Mucosa of stomach (tissue), 1 donor: ENCODE data around the gene HIPK4.
A peak's percentile ranks its signal among the peaks of the same experiment; 100 is the strongest.

Source experiments
- H3K27me3 ChIP-seq: one replicate; pipeline ENCODE4 v1.7.0; 2013; ENCODE audit warnings: mild to moderate bottlenecking, low read length; ENCODE audit not compliant: control insufficient read depth, insufficient read depth
- H3K36me3 ChIP-seq: one replicate; pipeline ENCODE4 v1.7.0; 2013; ENCODE audit warnings: low read length; ENCODE audit not compliant: control insufficient read depth, insufficient read depth
- H3K4me1 ChIP-seq: one replicate; pipeline ENCODE4 v1.7.0; 2013; ENCODE audit warnings: mild to moderate bottlenecking, low read length; ENCODE audit not compliant: control insufficient read depth, insufficient read depth
- H3K4me3 ChIP-seq: one replicate; pipeline ENCODE4 v1.7.0; 2013; ENCODE audit warnings: low read length
- H3K9ac ChIP-seq: one replicate; pipeline ENCODE4 v1.7.0; 2013; ENCODE audit warnings: mild to moderate bottlenecking, low read length, moderate library complexity
- H3K9me3 ChIP-seq: one replicate; pipeline ENCODE4 v1.7.0; 2013; ENCODE audit warnings: mild to moderate bottlenecking, low read length, moderate library complexity; ENCODE audit not compliant: control insufficient read depth
- donor health status: Pancreatic carcinoma.

HIPK4 gene

DNA sequence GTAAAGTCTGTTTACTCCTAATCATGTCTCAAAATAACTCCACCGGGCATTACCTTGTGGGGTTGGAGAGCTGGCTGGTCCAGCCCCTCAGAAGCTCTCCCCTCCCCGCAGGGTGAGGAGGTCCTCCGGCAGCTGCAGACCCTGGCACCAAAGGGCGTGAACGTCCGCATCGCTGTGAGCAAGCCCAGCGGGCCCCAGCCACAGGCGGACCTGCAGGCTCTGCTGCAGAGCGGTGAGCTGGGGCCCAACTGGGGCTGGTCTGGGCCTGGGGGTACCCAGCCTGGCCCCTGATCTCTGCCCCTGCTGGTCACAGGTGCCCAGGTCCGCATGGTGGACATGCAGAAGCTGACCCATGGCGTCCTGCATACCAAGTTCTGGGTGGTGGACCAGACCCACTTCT lies 20.2 kb downstream of the HIPK4 start:
- Histone ChIP-seq H3K27me3 (no peaks in the 10 kb centered on the region), H3K36me3 (peaks cover 11% of the 10 kb centered on the region), H3K4me1 (peaks cover 10% of the 10 kb centered on the region), H3K9ac (no peak overlapping the region), H3K9me3 (no peaks in the 10 kb centered on the region), H3K4me3 (no peak overlapping the region)

DNA sequence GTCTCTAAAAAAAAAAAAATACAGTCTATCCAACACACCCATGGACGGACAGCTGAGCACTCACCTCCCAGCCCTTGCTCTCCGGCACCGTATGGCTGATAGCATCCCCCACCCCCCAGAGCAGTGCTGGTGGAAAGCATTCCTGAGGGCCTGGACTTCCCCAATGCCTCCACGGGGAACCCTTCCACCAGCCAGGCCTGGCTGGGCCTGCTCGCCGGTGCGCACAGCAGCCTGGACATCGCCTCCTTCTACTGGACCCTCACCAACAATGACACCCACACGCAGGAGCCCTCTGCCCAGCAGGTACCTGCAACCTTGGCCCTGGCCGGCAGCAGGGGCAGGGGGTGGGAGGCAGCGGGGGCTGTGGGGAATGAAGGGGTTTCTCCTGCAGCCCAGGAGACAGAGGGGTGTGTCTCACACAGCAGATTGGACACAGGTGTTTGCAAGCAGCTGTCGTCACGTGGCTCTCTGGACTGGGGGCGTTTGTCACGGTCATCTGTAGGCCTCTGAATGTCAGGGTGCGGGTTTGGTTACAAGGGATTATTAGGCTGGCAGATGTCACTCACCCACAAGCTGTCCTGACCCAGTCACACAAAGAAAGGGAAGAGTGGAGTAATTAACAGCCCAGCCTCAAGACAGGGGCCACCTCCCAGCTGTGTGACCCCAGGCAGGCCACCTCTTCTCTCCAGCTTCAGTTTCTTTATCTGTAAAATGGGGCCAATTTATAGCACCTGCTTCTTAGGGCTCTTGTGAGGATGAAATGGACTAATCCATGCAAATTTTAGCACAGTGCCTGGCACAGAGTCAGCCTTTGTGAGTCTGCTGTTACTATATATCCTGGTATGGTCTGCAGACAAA lies 22.2 kb downstream of the HIPK4 start:
- H3K9ac ChIP-seq = no peak overlapping the region
- H3K9me3 ChIP-seq = no peaks in the 10 kb centered on the region
- no peak overlapping the region for H3K4me3 ChIP-seq
- peaks cover 5% of the 10 kb centered on the region for H3K36me3 ChIP-seq
- no peaks in the 10 kb centered on the region for H3K27me3 ChIP-seq
- H3K4me1 ChIP-seq = peaks cover 10% of the 10 kb centered on the region

DNA sequence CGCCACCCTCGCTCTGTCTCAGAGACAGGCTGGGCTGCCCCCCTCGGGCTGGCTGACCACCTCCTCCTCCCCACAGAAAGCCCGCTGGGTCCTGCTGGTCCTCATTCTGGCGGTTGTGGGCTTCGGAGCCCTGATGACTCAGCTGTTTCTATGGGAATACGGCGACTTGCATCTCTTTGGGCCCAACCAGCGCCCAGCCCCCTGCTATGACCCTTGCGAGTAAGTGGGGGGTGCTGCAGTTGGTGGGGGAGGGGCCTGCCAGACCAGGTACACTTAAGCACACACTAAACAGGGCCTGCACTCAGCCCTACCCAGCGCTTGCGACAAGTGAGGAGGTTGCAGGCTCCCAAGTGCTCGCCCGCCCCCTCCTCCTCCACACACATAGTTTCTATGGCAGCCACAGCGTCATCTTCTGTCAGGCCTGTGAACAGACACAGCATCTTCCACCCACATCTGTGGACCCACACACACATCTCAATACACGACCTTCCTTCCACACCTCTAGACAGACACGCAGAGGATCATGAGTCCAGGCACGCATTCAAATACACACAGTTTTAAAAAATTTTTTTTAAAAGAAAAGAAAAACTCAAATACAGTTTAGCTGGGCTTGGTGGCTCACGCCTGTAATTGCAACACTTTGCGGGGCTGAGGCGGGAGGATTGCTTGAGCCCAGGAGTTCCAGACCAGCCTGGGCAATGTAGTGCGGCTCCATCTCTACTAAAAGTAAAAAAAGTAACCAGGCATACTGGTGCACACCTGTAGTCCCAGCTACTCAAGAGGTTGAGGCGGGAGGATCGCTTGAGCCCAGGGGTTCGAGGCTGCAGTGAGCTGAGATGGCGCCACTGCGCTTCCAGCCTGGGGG lies 23.1 kb downstream of the HIPK4 start:
- Histone ChIP-seq H3K4me3 (no peak overlapping the region), H3K9ac (no peak overlapping the region), H3K4me1 (peaks cover 10% of the 10 kb centered on the region), H3K27me3 (no peaks in the 10 kb centered on the region), H3K36me3 (peaks cover 4% of the 10 kb centered on the region), H3K9me3 (no peaks in the 10 kb centered on the region)

DNA sequence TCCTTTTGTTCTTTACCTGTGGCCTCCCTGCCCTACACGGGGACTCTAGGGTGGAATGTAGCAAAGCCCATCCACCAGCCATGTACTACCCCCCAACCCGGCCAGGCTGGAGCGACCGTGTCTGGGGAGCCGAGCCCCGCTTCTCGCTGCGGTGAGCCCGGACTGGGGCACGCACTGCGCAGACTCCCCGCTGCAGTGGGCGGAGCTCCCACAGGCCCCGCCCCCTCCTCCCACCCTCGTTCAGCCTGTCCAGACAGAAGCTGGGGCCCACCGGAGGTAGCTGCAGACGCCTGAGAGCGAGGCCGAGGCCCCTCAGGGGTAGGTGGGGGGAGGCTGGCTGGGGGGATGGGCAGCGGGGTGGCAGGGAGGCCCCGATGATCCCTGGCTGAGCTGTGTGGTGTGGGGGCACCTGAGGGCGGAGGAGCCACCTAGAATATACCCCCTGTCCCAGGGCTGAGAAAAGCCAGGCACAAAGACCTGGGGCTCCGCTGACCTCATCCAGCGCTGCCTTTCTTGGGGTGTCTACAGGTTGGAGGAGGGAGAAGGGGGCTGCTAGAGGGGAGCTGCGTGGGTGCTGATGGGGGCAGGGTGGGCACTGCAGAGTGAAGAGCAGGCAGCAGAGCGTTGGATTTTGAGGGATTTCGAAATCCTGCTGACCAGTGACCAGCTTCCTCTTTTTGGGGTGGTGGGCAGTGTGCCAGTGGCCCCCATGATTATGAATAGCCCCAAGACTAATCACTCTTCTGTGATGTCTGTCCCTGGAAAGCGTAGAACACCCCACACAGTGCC lies 24.2 kb downstream of the HIPK4 start:
- H3K27me3 ChIP-seq = no peaks in the 10 kb centered on the region
- peaks cover 10% of the 10 kb centered on the region for H3K4me1 ChIP-seq
- H3K9me3 ChIP-seq = no peaks in the 10 kb centered on the region
- H3K9ac ChIP-seq = peak overlapping the region; percentile 39
- H3K36me3 ChIP-seq = no peaks in the 10 kb centered on the region
- no peak overlapping the region for H3K4me3 ChIP-seq

DNA sequence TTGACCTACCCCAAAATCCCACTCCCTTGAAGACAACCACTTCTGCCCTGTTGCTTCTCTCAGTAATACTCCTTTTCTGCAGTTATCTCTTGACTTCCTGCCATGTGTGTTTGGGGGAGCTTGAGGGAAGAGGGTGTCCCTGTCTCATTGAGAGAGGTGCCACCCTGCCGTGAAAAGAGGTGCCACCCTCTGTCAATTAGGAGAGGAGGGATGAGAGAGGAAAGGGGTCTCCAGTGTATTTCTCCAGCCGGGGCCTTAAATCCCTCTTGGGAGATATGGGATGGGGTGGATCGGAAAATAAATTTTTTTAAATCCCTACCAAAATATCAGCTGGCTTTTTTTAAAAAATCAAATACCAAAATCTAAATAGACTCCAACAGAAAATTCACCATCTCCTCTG lies 25.0 kb downstream of the HIPK4 start:
- Histone ChIP-seq H3K27me3 (no peaks in the 10 kb centered on the region), H3K4me3 (no peak overlapping the region), H3K4me1 (peaks cover 10% of the 10 kb centered on the region), H3K9ac (no peak overlapping the region), H3K9me3 (no peaks in the 10 kb centered on the region), H3K36me3 (no peaks in the 10 kb centered on the region)

DNA sequence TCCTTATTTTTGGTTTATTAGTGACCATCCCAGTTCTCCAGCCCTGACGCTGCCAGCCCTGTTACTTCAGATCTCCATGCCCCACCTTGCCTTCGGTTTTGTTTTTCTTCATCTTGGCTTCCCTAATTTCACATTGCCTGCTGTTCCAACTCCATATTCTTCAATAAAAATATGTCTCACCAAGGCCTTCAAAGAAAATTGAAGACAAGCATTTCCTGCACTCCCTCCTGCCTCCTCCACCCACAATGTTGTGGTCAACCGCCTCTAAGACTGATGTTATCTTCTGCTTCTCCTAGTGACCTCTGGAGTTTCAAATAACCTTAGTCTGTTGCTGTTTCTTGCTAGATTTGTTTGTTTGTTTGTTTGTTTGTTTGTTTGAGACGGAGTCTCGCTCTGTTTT lies 26.9 kb downstream of the HIPK4 start:
- no peak overlapping the region for H3K9ac ChIP-seq
- H3K4me1 ChIP-seq = peaks cover 10% of the 10 kb centered on the region

DNA sequence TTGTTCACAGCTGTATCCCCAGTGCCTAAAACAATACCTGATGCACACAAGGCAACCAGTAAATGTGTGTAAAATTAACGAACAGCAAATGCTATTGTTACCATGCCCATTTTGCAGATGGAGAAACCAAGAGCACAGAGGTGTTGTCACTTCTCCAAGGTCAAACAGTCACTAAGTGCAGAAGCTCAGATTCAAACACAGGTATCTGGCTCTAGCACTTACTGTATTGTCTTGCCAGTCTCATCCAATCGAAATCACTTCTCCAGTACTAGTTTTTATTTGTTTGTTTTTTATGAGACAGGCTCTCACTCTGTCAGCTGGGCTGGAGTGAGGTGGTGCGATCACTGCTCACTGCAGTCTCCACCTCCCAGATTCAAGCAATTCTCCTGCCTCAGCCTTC lies 27.8 kb downstream of the HIPK4 start:
- no peak overlapping the region for H3K9ac ChIP-seq
- H3K4me1 ChIP-seq = peaks cover 10% of the 10 kb centered on the region
- H3K4me3 ChIP-seq = no peak overlapping the region
- no peaks in the 10 kb centered on the region for H3K27me3 ChIP-seq
- no peaks in the 10 kb centered on the region for H3K9me3 ChIP-seq
- H3K36me3 ChIP-seq = no peaks in the 10 kb centered on the region

More for the DNA sequence above, 26.9 kb downstream of the HIPK4 start:
- no peak overlapping the region for H3K4me3 ChIP-seq
- H3K9me3 ChIP-seq = no peaks in the 10 kb centered on the region
- H3K36me3 ChIP-seq = no peaks in the 10 kb centered on the region
- H3K27me3 ChIP-seq = no peaks in the 10 kb centered on the region

DNA sequence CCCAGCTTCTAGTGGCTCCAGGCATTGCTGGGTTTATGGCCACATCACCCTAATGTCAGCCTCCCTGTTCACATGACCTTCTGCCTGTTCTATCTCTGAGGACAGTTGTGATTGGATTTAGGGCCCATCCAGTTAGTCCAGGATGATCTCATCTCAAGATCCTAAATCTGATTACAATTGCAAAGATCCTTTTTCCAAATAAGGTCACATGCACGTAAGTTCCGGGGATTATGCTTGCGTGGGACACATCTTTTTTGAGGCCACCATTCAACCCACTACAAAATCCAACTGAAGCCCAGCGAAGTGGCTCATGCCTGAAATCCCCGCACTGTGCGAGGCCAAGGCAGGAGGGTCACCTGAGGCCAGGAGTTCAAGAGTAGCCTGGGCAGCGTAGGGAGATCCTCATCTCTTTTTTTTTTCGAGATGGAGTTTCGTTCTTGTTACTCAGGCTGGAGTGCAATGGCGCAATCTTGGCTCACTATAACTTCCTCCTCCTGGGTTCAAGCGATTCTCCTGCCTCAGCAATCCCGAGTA lies 29.2 kb downstream of the HIPK4 start:
- Histone ChIP-seq H3K36me3 (no peaks in the 10 kb centered on the region), H3K27me3 (no peaks in the 10 kb centered on the region), H3K4me1 (peaks cover 6% of the 10 kb centered on the region), H3K9ac (no peak overlapping the region), H3K4me3 (no peak overlapping the region), H3K9me3 (no peaks in the 10 kb centered on the region)

DNA sequence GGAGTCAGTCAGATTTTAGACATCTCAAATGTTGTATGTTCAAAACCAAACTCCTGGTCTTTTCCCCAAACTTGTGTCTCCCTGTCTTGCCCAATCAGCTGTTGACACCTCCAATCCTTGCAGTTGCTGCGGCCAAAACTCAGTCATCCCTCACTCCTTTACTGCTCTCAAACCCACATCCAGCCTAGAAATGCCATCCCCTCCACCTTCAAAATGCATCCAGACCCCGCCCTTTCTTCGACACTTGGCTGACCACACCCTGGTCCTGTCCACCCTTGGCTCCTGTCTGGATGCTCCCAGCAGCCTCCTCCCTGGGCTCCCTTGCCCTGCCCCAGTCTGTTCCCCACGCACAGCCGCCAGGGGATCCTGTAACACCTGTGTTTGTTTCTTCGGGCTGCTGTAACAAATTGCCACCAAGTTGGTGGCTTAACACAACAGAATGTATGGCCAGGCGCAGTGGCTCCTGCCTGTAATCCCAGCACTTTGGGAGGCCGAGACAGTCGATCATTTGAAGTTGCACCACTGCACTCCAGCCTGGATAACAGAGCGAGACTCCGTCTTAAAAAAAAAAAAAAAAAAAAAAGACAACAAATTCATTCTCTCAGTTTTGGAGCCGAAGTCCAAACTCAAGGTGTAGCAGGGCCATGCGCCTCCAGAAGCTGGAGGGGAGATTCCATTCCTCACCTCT lies 29.8 kb downstream of the HIPK4 start:
- H3K36me3 ChIP-seq = no peaks in the 10 kb centered on the region
- H3K4me3 ChIP-seq = no peak overlapping the region
- no peaks in the 10 kb centered on the region for H3K9me3 ChIP-seq
- H3K4me1 ChIP-seq = peaks cover 3% of the 10 kb centered on the region
- no peak overlapping the region for H3K9ac ChIP-seq
- H3K27me3 ChIP-seq = no peaks in the 10 kb centered on the region

DNA sequence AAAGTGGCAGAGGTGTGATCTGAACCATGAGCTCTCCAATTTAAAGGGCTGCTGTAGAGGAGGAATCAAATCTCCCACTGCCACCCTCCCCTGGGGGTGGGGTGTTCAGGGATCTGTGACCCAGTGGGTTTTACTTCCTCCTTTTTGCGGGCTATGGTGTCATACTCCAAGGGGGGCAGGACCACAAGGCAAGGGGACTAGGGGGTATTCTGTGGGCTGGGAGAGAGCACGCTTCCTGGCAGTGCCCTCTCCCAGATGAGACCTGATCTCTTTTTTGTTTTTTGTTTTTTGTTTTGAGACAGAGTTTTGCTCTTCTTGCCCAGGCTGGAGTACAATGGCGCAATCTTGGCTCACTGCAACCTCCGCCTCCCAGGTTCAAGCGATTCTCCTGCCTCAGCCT lies 31.2 kb downstream of the HIPK4 start:
- H3K27me3 ChIP-seq = no peaks in the 10 kb centered on the region
- H3K9ac ChIP-seq = no peak overlapping the region
- H3K9me3 ChIP-seq = no peaks in the 10 kb centered on the region
- no peak overlapping the region for H3K4me3 ChIP-seq
- H3K4me1 ChIP-seq = no peaks in the 10 kb centered on the region
- H3K36me3 ChIP-seq = no peaks in the 10 kb centered on the region

DNA sequence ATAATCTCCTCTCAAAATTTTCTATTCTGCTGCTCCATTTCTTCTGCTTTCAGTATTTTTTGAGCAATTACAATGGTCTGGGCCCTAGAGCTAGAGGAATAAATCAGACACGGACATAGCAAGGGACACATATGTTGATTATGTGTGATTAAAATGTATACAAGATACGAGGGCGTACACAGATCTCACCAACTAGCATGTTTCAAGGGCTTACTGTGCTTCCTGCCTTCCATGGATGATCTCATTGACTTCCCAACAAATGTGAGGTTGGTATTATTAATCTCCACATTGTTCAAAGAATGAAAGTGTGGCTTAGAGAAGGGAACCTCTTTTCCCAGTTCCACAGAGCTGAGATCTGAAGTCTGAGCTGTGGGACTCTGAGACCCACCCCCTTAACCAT lies 32.3 kb downstream of the HIPK4 start:
- Histone ChIP-seq H3K27me3 (no peaks in the 10 kb centered on the region), H3K9me3 (no peaks in the 10 kb centered on the region), H3K36me3 (no peaks in the 10 kb centered on the region), H3K4me3 (no peak overlapping the region), H3K4me1 (no peaks in the 10 kb centered on the region), H3K9ac (no peak overlapping the region)
